G401.6 (cell line): ENCODE data around the gene RTKN2.

ENCODE experiments used
- FAIRE-seq: peaks from 2 replicates; lab custom pipeline; 2012; peaks lifted over from hg19 to GRCh38; lab: Jason Lieb, UNC

RTKN2 gene

DNA sequence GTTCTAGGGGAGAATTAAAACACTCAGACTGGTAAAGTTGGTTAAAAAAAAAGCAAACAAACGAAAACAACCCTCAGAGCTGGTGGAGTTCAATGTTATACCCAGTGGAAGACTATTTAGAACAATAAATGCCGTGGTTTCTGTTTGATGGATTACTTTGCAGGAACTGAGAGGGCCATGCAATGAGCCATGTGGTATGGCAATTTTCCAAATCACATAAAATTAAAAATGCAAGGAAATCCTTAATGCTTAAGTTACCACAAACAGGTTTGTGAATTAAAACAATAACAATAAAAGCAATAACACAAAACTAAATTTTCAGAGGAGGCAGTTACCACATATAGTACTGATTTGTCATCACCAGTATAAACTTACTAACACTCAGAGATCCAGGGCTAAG lies 96.9 kb downstream of the RTKN2 start:
- no peak for FAIRE-seq

DNA sequence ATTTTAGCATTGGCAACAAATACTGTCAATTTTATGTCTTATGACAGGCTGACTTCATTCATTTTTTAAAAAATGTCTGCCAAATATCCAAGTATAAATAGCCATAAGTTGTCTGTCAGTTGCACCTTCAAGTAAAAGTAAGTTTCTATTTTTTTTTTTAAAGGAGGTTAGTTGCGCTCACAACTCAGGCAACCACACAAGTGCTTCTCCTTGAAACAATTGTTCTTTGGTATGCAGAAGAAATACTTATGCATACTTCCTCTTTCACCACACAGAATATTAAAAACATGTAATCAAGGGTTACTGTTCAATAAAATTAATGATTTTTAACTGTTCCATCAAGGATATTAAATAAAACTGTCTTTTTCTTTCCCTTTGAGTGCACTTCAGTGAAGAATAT lies 97.9 kb downstream of the RTKN2 start:
- FAIRE-seq, result no peak

DNA sequence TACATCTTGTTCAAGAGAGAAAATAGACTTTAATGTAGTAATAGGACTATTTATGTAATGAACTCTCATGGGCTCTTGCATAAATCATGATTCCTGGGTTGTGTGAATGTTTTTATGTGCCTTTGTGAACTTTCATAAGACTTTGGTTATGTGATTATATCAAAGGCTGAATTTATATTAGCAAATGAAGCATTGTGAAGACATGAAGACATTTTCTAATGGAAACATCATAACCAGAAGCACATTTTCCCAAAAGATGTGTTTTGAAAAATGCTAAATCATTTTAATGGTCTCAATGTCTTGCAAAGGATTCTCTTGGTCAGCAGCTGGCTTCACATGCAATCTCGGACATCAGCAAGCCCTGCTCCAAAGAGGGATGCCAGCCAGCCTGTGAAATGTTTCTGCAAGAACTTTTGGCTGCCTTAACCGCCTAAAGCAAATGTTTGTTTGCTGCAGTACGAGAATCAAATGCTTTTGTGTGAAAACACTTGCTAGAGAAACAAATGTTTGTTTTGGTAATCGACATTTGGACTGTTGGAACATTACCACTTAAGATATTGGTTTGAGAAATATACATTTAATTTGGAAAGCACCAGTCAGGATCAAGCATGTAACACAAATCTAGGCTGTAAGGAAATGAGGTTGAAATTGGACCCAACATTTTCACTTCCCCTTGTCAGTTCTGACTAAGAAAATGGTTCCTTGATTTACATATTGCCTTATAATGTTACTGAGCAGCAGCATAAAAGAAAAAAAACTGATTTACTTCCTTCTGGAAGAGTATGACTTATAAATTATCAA lies 102.1 kb downstream of the RTKN2 start:
- FAIRE-seq, result no peak

DNA sequence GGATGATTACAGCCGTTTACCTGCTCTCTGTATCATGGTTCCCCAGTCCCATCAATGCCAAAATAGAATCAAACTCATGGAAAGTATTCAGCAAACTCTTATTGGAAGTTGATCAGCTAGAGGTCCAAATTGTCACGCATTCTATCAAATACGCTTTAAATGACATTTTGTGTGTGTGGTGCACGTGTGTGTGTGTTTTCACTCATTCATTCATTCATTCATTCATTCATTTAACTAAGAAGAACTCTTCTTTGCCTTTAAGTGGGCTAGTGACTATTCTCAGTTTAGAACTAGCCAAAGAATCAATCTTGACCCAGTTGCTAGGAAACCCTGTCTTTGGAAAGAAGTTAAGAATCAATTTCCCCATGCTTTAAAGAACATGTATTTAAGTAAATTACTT lies 102.8 kb downstream of the RTKN2 start:
- FAIRE-seq, result no peak

DNA sequence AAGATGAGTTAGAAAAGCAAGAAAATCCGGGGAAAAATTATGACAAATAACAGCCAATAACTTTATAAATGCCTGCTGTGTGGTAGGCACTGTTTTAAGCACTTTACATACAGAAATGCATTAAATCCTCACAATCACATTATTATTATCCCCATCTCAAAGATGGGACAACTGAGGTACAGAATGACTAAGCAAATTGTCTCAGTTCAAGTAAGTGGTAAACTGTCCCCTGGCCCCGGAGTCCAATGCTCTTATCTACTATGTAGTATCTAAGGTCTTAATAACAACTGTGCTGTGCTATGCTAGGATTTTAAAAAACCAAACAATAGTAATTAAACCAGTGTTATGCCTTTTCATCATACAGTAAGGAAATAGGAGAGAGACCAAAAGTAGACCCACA lies 105.6 kb downstream of the RTKN2 start:
- no peak for FAIRE-seq

DNA sequence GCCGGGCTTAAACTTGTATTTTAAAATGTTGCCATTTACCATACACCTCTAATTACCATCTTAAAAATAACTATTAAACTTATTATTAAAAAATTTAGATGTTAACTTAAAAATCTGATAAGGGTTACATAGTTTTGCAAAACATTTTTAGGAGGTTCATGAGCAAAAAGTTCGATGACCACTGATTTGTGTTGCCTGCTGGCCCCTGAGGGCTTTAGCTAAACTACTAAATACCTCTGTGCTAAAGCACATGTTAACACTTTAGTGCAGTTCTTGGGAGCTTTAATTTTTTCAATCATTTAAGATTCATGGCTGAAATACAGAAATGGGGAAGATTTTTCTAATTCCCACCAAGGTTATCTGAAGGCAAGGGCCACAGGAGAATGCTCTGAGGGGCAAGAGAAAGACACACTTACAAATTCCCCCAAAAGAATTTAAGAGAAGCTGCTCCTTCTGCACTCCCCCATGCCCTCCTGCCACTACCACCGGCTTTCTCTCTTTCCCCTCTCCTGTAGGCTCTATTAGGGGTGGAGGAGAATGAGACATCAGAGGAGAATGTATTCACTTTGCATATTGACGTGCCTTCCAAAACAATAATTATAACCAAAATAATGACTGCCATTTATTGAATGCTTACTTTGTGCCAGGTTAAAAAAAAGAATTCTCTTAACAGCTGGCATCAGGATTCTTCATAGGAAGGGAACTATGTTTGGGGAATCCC lies 106.2 kb downstream of the RTKN2 start:
- FAIRE-seq, result no peak

DNA sequence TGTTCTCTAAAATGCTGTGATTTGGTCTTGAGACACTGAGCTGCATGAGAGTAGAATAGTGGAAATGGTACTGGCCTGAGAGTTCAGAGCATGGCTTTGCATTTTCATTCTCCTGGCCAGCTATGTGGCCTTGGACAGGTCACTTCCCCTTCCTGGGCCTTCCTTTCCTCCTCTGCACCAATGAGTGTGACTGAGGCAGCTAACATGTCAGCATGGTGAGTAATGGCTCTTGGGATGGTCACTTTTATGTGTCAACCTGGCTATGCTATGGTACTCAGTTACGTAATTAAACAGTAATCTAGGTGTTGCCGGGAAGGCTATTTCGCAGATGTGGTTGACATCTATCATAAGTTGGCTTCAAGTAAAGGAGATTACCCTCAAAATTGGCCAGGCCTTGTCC lies 109.3 kb downstream of the RTKN2 start:
- FAIRE-seq, result no peak

DNA sequence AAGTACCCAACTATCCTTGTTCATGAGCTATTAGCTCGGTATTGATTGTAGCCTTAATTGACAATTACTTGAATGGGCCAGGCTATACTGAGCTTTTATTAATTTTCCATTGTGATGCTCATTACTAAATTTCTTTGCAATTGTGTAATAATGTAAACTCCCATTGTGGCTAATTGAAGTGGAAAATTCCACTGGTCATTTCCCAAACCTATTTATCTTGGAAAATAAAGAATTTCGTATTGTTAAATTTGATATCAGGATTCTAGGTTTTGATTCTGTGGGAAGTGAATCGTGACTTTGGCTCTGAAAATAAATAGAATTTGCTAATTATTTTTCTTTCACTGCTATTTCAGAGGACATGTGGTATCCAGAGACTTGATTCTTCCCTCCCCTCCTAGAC lies 111.0 kb downstream of the RTKN2 start:
- no peak for FAIRE-seq

DNA sequence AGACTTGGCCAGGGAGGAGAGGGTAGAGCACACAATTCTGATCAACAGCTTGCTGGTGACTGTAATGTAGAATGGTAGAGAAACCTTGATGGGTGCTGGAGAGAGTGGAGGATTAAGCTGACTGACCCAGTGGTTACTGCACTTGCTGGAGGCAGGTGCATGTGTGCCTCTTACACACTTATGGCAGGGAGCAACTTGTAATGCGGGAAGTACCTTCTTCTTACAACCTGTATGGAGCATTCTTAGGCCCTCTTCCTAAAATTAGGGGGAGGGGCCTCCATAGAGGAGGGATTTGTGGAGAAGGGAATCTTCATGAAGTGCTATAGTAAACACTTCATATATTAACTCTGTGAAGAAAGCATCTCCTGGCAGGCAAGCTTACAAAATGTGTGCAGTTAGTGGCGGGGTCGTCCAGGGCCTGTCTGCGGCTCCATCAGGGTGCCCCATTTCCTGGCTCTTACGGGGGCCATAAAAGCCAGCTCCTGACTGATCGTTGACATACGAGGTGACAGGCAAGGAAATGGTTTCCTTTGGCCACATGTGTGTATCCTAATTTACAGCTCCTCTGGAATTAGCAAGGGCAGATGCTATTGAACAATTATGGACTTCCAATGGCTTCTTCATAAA lies 113.5 kb downstream of the RTKN2 start:
- no peak for FAIRE-seq

DNA sequence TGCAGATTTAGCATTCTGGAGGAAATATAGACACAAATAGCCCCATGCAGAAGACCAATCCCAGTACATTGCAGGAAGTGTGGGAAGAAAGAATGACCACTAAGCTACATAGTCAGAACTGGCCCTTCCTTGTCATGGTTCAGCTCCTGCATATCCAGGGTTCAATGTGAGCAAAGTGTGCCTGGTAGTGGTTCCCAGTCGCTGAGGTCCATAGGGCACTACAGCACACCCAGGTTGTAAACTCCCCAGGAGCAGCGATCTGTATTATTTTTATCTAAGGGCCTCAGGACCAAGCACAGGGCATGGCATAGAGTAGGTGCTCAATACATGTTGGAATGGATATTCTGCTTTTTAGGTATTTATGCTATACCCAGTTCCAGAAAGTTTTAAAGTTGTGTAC lies 114.4 kb downstream of the RTKN2 start:
- FAIRE-seq, result no peak

DNA sequence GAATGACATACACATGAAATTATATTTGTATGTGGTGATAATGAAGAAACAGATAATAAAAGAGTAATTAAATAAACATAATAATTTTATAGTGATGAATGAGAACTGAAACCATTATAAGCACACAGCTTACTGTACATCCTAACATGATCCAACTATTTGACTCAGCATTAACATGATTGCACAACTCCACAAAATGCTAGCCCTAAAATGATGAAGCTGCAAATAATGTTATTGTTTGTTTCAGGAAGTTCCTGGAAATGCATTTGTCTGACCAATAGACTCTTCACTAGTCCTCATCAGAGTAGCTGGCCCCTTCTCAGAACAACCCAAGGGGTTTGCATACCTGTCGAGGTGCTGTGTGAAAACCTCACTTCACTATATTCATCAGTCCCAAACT lies 115.5 kb downstream of the RTKN2 start:
- FAIRE-seq, result no peak

DNA sequence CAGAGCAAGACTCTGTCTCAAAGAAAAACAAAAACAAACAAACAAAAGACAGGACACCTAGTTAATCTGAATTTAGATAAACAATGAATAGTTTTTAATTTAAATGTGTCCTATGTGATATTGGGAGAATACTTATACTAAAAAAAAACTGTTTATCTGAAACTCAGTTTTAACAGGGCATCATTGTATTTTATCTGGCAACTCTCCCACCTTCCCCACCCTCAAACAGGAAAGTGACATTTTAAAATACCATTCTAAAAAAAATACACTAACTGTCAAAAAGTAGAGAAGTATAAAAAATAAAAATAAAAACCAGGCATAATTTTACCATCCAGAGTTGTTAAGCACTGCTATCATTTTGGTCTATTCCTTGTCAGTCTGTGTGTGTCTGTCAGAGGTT lies 119.0 kb downstream of the RTKN2 start:
- no peak for FAIRE-seq

DNA sequence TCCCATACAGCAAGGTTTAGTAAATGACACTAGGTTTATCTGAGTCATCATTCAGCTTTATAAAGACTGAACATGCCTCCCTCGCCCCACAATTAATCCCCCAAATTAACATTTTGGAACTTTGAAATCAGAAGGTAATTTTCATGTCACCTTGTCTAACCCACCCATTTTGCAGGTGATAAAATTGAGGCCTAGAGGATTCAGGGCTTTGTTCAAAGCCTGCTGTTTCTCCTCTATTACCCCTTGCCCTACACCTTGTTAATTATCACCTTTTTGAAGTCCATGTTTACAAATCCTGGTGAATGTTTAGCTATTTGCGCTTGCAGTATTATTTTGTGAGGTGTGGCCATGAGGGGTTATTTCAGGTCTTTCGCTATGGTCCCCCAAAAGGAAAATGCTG lies 120.5 kb downstream of the RTKN2 start:
- FAIRE-seq, result no peak

DNA sequence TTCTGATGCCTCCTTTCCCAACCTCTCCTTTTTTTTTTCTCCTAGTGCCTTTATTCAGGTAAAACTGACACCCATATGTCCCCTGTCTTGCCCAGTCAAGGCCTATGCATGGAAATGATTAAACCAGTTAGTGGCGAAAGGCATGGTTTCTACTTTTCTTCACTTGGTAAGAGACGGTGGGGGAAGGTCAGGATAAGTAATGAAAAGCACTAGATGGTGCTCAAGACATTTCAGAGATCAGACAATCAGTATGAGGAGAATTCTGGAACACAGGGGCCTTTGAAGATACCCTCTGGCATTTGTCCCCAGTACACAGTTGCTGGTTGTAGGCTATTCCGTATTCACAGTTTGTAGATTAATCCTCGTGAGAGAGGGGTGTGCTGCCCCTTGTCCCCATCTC lies 121.2 kb downstream of the RTKN2 start:
- no peak for FAIRE-seq

DNA sequence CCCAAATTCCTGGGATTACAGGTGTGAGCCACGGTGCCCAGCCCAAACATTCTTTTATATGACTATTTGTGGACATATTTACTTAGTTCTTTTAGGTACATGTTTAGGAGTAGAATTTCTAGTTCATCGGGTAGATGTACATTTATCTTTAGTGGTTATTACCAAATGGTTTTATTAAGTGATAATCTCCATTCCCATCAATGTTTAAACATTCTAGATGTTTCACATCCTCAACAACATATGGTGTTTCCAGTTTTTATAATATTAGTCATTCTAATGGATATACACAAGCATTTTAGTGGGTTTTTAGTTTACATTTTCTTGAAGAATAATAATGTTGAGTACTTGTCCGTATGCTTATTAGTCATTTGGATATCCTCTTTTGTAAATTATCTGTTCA lies 131.7 kb downstream of the RTKN2 start:
- FAIRE-seq, result no peak

DNA sequence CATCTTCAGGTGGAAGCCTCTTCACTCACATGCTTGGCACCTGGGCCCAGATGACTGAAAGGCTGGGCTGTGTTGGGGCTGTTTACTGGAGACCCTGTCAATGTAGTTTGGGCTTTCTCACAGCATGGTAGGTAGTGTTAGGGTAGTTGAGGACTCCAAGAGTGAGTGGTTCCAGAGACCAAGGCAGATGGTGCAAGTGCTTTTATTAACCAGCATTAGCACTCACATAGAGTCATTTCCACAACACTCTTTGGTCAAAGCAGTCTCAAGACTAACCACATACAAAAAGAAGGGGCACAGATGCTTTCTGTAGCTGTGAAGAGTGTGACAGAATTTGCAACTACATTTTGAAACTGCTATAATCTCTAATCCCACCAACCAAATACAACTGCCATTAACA lies 135.0 kb downstream of the RTKN2 start:
- no peak for FAIRE-seq
